Middle frontal gyrus (tissue), 1 donor: ENCODE measurements around the gene RASGRF1.
"Not testable (repeated sequence)": the region's sequence is repeated elsewhere in the genome, so short reads cannot be mapped to it uniquely, and the experiment has no call there.

ENCODE experiments used
- DNase-seq: peaks from one replicate; pipeline ENCODE4 v3.0.0-alpha.2; 2015; ENCODE audit warnings: low spot score; ENCODE audit errors: extremely low spot score

Gene RASGRF1

DNA sequence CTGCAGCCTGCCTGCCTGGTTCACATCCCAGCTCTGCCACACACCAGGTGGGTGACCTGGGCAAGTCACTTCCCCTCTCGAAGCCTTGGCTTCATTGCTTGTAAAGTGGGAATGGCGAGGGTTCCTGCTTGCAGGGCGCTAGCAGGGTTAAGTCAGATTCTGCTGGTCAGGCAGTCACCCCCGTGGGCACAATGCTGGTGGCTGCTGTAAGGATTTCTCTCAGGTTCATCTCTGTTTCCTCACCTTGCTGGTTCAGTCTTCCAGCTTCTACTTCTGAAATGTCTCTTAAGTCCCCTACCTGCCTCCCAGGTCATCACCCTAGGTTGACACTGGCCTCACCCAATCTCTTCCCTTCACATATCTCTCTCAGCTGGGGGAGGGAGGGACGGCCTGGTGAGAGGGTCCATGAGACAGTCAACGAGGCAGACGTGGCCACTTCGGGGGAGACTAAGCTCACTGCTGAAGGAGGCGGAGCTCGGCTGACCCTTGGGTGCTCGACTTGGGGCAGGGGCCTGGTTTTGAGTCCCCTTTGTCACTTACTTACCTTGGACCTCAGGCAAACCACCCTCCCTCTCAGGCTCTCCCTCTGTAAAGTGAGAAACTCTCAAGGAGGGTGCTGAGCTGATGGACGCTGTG is 157.3 kb downstream of the RASGRF1 start:
- DNase-seq = no peak

GRCh38 chr15:78932258-78932808 is 158.2 kb downstream of the RASGRF1 start:
- no peak for DNase-seq

- no peak for DNase-seq
These were observed 158.9 kb downstream of the RASGRF1 start for GRCh38 chr15:78931439-78932257.

DNA sequence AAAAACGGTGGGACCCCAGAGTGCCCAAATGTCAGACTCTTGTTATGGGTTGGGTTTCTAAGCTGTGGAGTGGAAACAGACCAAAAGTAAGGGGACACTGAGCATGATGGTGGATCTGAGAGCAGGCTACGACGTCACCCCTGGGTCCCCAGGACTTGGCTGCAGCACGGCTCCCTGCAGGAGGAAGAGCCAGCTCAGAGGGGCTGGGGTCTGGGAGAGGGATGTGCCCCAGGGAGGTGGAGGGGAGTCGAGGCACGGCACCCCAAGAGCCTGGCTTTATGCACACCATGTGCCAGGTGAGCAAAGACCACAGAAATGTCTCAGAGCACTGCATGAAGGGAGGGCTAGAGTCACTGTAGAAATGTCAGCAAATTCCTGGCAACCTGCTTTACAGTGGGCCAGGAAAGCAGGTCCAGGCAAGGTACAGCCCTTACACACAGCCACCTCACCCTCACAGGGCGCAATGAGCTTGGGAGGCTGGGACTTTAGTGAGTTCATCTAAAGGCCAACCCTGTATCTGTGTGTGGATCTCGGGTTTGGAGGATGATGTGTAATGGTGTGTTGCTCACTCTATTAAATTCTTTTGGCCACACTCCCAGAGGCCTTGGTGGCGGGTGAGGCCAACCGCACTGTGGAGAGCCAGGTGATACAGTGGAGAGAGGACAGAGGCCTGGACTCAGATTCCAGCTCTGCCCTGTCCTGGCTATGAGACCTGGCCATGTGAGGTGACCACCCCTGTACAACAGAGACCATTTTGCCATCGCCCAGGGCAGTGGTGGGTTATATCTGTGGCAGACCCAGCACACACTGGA is 159.8 kb downstream of the RASGRF1 start:
- DNase-seq = no peak

GRCh38 chr15:78929536-78930264 is 160.9 kb downstream of the RASGRF1 start:
- DNase-seq = no peak

DNA sequence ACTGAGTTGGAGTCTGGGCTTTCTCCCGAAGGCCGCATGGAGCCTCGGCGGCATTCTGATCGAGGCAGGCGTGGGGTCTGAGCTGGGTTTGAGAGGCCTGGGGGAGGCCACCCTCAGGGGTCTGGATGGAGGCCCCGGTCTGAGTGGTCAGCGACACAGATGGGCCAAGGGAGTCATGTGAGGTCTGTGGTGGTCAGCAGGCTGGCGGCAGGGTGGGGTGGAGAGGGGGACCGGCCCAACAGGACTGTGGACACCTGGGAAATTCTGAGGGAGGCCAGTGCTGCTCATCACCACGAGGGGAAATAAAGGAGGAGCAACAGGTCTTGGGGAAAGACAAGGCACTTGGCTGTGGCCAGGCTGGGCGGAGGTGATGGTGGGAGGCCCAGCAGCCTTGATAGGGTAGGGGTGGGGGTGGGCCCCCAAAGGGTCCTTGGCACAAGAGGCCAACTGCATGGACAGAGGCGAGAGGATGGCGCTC is 161.9 kb downstream of the RASGRF1 start:
- no peak for DNase-seq

GRCh38 chr15:78928176-78928575 is 162.4 kb downstream of the RASGRF1 start:
- DNase-seq = not testable (repeated sequence)

DNA sequence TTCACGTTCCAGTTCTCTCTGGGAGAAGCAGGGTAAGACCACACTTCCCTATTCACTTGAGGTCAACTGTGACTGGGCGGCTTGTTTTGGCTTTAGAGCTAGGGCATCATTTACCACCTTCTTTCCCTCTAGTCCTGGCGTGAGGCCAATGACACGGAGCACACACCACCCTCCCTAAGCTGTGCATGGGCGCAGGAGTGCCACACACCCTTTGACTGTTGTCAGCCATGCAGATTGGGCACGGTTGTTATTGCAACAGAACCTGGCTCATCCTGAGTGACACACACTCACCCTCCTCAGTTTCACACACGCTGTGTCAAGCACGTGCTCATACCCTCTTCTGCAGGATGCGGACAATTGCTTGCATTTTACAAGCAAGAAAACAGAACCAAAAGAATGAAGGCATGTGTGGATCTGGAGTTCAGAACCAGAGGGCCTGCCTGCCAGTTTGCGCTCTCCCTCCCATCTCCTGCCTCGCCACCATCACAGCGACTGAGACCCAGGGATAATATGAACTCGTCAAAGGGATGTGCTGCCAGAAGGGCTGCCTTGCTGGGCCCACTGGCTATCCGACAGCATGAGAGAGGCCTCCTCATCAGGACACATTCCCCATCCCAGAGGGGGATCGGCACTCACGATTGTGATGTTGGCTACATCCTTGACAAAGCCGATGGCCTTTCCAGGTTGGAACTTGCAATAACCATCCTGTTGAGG is 163.3 kb downstream of the RASGRF1 start:
- DNase-seq = no peak

GRCh38 chr15:78925956-78926743 is 164.4 kb downstream of the RASGRF1 start:
- DNase-seq = no peak

DNA sequence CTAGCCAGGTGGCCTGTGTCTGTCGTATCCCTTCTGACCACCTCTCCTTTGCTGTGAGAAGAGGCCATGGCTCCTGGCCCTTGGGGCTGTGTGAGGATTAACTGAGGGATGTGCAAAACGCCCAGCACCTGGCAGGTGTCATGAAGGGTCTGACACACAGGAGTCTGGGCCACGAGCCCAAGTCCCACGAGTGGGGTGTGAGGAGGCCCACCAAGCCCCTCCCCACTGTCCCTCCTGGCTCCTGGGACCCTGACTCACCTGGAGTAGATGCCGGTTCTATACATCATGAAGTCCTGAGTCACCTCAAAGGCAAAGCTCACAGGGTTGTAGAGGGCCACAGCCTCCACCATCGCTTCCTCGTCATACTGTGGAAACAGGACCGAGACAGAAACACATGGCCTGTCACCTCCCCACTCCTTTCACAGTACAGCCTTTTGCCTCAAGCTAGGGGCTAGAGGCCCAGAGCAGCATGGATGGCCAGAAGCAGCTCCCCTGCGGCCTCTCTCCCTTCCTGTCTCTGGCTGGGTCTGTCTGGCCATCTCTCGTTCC is 165.4 kb downstream of the RASGRF1 start:
- no peak for DNase-seq

GRCh38 chr15:78923480-78924360 is 166.9 kb downstream of the RASGRF1 start:
- no peak for DNase-seq

DNA sequence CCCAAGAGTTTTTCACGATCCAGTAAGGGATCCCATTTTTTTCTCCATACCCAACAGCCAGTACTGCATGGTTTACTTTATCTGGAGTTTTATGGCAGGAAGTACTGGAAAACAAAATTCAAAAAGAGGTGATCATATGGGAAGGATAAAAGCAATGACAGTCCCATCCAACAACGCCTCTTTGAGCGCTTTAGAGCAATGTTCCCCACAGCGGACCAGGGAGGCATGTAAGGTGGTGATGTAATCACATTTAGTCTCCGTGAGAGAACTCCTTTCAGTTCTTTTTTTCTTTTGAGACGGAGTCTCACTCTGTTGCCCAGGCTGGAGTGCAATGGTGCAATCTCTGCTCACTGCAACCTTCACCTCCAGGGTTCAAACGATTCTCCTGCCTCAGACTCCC is 167.6 kb downstream of the RASGRF1 start:
- DNase-seq = no peak

- DNase-seq = no peak
These were observed 168.1 kb downstream of the RASGRF1 start for GRCh38 chr15:78922527-78922926.

GRCh38 chr15:78921940-78922339 is 168.6 kb downstream of the RASGRF1 start:
- DNase-seq = no peak

DNA sequence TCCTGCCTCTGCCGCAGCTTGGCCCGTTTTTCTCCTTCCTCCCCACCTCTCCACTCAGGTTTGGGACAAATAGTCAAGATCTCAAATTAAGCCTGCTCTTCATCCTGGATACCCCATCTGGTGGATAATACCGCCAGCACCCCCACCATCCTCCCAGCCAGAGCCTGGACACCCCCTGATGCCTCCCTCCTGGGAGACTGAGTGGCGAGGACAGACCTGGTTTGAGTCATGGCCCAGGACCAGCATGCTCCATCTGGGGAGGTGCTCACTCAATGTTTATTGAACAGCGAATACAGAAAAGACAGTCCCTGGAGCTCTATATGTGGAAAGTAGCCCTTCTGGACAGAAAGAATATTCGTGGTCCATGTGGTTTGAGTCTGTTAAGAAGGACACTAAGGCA is 169.1 kb downstream of the RASGRF1 start:
- DNase-seq = no peak

- DNase-seq = no peak
These were observed 172.7 kb downstream of the RASGRF1 start for GRCh38 chr15:78917888-78918287.

DNA sequence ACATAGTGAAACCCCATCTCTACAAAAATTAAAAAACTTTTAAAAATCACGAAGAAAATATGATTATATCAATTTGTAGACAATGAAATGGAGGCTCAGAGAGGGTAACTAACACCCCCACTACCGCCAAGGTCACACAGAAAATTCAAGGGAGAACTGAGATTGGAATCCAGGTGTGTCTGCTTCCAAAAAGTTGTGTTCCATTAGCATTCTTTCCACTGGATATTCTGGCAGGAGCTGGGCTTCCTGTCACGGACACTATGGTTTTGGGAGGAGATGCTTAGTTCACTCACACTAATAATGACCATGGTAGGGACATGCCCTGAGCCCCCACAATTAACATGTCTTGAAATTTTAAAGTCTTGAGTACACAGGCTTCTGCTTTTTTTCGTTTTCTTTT is 174.5 kb downstream of the RASGRF1 start:
- no peak for DNase-seq
